HepG2 (cell line): ENCODE data around the gene RHBDF2. TPM values are rescaled to one million over a fixed set of nuclear protein-coding genes. Genes with fewer than 3 reads are reported as not detected.

Experiments
- BHLHE40 ChIP-seq: IDR thresholded peaks from 2 replicates; pipeline ENCODE4 v1.6.1; 2011; ENCODE audit warnings: low read length, improper control_type of control experiment
- EED ChIP-seq: sonication (generic); formaldehyde crosslinking; IDR thresholded peaks from 2 replicates; pipeline ENCODE4 v1.5.0; 2020; ENCODE audit warnings: mild to moderate bottlenecking, missing genetic modification reagents
- NCOR1 ChIP-seq: fragments of 200-600 bp; sonication (generic); IDR thresholded peaks from 2 replicates; pipeline ENCODE4 v1.7.0; 2017; ENCODE audit warnings: antibody characterized with exemption, low read length, borderline replicate concordance
- SOX6 ChIP-seq, 2 experiments: fragments of 450-650 bp in 1 of 2; sonication (generic) in 1 of 2; formaldehyde crosslinking in 1 of 2; IDR thresholded peaks; 2 replicates each; pipeline versions ENCODE4 v1.4.0 to v1.6.1; 2017 to 2020; ENCODE audit warnings: antibody characterized with exemption in 1 of 2, mild to moderate bottlenecking in 1 of 2, missing genetic modification reagents in 1 of 2
- ZNF33A ChIP-seq: sonication (generic); formaldehyde crosslinking; IDR thresholded peaks from 2 replicates; pipeline ENCODE4 v1.5.1; 2020; ENCODE audit warnings: missing genetic modification reagents, mild to moderate bottlenecking, moderate library complexity, borderline replicate concordance
- ZNF547 ChIP-seq: sonication (generic); formaldehyde crosslinking; IDR thresholded peaks from 2 replicates; pipeline ENCODE4 v1.5.1; 2020; ENCODE audit warnings: mild to moderate bottlenecking, missing genetic modification reagents
- polyA plus RNA-seq, 8 experiments: library from polyadenylated mRNA; depleted of rRNA in 3 of 8; stranded (reverse) in 7 of 8; unstranded in 1 of 8; fragments of >200 nt; fragmentation: Illumina TruSeq in 4 of 8; extraction: Trizol in 4 of 8; gene quantifications; 2 replicates each; pipeline versions ENCODE4 v1.2.1 to v1.2.3, GENCODE V29; 2011 to 2016; ENCODE audit warnings: low read depth in 4 of 8, missing spikeins in 1 of 8, mixed read lengths in 1 of 8; ENCODE audit not compliant: insufficient read depth in 1 of 8
- total RNA-seq, 5 experiments: library from RNA; depleted of rRNA; stranded (reverse); fragments of >200 nt; fragmentation: Illumina TruSeq; extraction: Trizol; gene quantifications; 2 replicates each; pipeline ENCODE4 v1.2.3, GENCODE V29; 2016; ENCODE audit warnings: low read depth in 1 of 5
- TF ChIP-seq, protein P1 (sequence below): IDR thresholded peaks from 2 replicates; pipeline ENCODE4 v1.4.0; 2020; ENCODE audit warnings: mild to moderate bottlenecking, missing genetic modification reagents
- TF ChIP-seq, protein P2 (sequence below): IDR thresholded peaks from 2 replicates; pipeline ENCODE4 v1.6.1; 2016; ENCODE audit warnings: missing biosample characterization, missing genetic modification reagents, low read depth
- TF ChIP-seq, protein P3 (sequence below): sonication (generic); formaldehyde crosslinking; IDR thresholded peaks from 2 replicates; pipeline ENCODE4 v1.4.0; 2020; ENCODE audit warnings: missing genetic modification reagents, borderline replicate concordance
- TF ChIP-seq, protein P4 (sequence below): sonication (generic); formaldehyde crosslinking; conservative IDR thresholded peaks from 2 replicates; pipeline ENCODE4 v1.4.0; 2020; ENCODE audit warnings: mild to moderate bottlenecking, missing genetic modification reagents, moderate library complexity
- TF ChIP-seq, protein P5 (sequence below), 2 experiments: sonication (generic) in 1 of 2; formaldehyde crosslinking in 1 of 2; IDR thresholded peaks; 2 replicates each; pipeline versions ENCODE4 v1.5.1 to v1.6.1; 2011 to 2020; ENCODE audit warnings: borderline replicate concordance in 1 of 2, low read depth in 1 of 2, low read length in 1 of 2, mild to moderate bottlenecking in 1 of 2, missing genetic modification reagents in 1 of 2, moderate library complexity in 1 of 2

The RHBDF2 gene
- total and polyA plus RNA-seq, 2 of the 13 experiments (the other 11 are each of a cell fraction or from before 2014, with no cell fraction given), result 7.8 to 24.2 TPM

DNA sequence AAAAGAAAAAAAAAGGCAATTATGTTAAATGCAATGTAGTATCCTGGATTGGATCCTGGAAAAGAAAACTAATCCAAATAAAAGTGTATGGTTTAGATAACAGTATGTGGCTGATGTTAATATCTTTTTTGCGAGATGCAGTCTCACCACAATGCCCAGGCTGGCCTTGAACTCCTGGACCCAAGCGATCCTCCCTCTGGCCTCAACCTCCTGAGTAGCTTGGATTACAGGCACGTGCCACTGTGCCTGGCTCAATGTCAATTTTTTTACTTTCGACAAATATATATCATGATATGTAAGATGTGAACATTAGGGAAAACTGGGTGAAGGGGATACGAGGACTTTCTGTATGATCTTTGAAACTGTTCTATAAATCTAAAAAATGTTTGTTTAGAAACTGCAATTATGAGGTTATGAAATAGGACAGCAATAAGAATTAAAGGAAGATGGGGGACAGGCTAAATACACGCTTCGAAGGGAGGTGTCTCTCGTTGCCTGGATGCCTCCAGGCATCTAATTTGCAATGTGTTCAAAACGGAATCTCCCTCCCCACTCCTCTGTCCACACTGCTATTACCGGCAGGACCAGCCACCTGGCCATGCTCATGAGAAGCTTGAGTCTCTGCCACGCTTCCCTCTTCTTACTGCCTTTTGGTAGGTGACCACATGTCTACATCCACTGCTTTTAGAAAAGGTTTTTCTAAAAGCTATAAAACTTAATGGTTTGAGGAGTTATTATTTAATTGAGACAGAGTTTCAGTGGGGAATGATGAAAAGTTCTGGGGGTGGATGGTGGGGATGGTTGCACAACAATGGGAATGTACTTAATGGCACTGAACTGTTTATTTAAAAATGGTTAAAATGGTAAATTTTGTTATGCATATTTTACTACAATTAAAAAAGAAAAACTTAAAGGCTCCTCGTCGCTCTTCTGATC lies 63.5 kb downstream of the RHBDF2 start (continued):
- TF ChIP-seq, protein P1, sequence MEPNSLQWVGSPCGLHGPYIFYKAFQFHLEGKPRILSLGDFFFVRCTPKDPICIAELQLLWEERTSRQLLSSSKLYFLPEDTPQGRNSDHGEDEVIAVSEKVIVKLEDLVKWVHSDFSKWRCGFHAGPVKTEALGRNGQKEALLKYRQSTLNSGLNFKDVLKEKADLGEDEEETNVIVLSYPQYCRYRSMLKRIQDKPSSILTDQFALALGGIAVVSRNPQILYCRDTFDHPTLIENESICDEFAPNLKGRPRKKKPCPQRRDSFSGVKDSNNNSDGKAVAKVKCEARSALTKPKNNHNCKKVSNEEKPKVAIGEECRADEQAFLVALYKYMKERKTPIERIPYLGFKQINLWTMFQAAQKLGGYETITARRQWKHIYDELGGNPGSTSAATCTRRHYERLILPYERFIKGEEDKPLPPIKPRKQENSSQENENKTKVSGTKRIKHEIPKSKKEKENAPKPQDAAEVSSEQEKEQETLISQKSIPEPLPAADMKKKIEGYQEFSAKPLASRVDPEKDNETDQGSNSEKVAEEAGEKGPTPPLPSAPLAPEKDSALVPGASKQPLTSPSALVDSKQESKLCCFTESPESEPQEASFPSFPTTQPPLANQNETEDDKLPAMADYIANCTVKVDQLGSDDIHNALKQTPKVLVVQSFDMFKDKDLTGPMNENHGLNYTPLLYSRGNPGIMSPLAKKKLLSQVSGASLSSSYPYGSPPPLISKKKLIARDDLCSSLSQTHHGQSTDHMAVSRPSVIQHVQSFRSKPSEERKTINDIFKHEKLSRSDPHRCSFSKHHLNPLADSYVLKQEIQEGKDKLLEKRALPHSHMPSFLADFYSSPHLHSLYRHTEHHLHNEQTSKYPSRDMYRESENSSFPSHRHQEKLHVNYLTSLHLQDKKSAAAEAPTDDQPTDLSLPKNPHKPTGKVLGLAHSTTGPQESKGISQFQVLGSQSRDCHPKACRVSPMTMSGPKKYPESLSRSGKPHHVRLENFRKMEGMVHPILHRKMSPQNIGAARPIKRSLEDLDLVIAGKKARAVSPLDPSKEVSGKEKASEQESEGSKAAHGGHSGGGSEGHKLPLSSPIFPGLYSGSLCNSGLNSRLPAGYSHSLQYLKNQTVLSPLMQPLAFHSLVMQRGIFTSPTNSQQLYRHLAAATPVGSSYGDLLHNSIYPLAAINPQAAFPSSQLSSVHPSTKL (CRISPR knock-in tag), result peak; percentile 54
- peak; percentile 98 for TF ChIP-seq ZNF33A (CRISPR knock-in tag)
- no peak for TF ChIP-seq SOX6 (IDR thresholded peaks at IDR 0.05)
- TF ChIP-seq SOX6 (CRISPR knock-in tag; IDR thresholded peaks at IDR 0.05), result peak; percentile 49
- TF ChIP-seq, protein P2, sequence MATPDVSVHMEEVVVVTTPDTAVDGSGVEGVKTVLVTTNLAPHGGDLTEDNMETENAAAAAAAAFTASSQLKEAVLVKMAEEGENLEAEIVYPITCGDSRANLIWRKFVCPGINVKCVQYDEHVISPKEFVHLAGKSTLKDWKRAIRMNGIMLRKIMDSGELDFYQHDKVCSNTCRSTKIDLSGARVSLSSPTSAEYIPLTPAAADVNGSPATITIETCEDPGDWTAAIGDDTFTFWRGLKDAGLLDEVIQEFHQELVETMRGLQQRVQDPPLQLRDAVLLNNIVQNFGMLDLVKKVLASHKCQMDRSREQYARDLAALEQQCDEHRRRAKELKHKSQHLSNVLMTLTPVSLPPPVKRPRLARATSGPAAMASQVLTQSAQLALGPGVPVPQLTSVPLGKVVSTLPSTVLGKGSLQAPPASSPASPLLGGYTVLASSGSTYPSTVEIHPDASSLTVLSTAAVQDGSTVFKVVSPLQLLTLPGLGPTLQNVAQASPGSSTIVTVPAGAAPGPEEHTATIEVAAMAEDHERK (CRISPR knock-in tag), result no peak
- TF ChIP-seq, protein P3, sequence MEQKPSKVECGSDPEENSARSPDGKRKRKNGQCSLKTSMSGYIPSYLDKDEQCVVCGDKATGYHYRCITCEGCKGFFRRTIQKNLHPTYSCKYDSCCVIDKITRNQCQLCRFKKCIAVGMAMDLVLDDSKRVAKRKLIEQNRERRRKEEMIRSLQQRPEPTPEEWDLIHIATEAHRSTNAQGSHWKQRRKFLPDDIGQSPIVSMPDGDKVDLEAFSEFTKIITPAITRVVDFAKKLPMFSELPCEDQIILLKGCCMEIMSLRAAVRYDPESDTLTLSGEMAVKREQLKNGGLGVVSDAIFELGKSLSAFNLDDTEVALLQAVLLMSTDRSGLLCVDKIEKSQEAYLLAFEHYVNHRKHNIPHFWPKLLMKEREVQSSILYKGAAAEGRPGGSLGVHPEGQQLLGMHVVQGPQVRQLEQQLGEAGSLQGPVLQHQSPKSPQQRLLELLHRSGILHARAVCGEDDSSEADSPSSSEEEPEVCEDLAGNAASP (CRISPR knock-in tag), result no peak
- no peak for TF ChIP-seq EED (CRISPR knock-in tag)
- TF ChIP-seq ZNF547, result no peak
- TF ChIP-seq, protein P4, sequence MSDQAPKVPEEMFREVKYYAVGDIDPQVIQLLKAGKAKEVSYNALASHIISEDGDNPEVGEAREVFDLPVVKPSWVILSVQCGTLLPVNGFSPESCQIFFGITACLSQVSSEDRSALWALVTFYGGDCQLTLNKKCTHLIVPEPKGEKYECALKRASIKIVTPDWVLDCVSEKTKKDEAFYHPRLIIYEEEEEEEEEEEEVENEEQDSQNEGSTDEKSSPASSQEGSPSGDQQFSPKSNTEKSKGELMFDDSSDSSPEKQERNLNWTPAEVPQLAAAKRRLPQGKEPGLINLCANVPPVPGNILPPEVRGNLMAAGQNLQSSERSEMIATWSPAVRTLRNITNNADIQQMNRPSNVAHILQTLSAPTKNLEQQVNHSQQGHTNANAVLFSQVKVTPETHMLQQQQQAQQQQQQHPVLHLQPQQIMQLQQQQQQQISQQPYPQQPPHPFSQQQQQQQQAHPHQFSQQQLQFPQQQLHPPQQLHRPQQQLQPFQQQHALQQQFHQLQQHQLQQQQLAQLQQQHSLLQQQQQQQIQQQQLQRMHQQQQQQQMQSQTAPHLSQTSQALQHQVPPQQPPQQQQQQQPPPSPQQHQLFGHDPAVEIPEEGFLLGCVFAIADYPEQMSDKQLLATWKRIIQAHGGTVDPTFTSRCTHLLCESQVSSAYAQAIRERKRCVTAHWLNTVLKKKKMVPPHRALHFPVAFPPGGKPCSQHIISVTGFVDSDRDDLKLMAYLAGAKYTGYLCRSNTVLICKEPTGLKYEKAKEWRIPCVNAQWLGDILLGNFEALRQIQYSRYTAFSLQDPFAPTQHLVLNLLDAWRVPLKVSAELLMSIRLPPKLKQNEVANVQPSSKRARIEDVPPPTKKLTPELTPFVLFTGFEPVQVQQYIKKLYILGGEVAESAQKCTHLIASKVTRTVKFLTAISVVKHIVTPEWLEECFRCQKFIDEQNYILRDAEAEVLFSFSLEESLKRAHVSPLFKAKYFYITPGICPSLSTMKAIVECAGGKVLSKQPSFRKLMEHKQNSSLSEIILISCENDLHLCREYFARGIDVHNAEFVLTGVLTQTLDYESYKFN (CRISPR knock-in tag), result 0 out of 2 replicates have a peak, but pooled peaks have one; percentile 16
- TF ChIP-seq NCOR1, result peak; percentile 32; the same call in 1 of the 2 replicates
- TF ChIP-seq, protein P5, sequence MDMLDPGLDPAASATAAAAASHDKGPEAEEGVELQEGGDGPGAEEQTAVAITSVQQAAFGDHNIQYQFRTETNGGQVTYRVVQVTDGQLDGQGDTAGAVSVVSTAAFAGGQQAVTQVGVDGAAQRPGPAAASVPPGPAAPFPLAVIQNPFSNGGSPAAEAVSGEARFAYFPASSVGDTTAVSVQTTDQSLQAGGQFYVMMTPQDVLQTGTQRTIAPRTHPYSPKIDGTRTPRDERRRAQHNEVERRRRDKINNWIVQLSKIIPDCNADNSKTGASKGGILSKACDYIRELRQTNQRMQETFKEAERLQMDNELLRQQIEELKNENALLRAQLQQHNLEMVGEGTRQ (IDR thresholded peaks at IDR 0.05; ENCODE audit: low read depth, low read length), result 0 out of 2 replicates have a peak, but pooled peaks have one; percentile 14
- TF ChIP-seq, protein P5 (CRISPR knock-in tag; IDR thresholded peaks at IDR 0.05; ENCODE audit: borderline replicate concordance), result no peak
- peak; percentile 89 for TF ChIP-seq BHLHE40
